Fibroblast of the aortic adventitia (primary cell): ENCODE measurements around the gene KLK7. TPM values are rescaled to one million over a fixed set of nuclear protein-coding genes. Genes with fewer than 3 reads are reported as not detected.
"Not testable (repeated sequence)": the region's sequence is repeated elsewhere in the genome, so short reads cannot be mapped to it uniquely, and the experiment has no call there.

Source experiments
- DNase-seq: peaks from one replicate; pipeline ENCODE4 v3.0.0-alpha.2; 2010; ENCODE audit warnings: low read depth
- H3K4me3 ChIP-seq: 2 replicates; pipeline ENCODE4 v1.5.1; 2011; ENCODE audit warnings: low read depth, mild to moderate bottlenecking, control low read depth, low read length, moderate library complexity
- CTCF ChIP-seq: IDR thresholded peaks from 2 replicates; pipeline ENCODE4 v1.5.1; 2011; ENCODE audit warnings: mild to moderate bottlenecking, low read length, control low read depth, inconsistent platforms; ENCODE audit not compliant: insufficient read depth
- total RNA-seq: library from RNA; depleted of rRNA; stranded (reverse); fragments of >200 nt; gene quantifications from 2 replicates; pipeline ENCODE4 v1.2.3, GENCODE V29; 2012; ENCODE audit warnings: low replicate concordance

KLK7 gene
- total RNA-seq, 1 donor: 0.18 TPM

GRCh38 chr19:50998686-50999085 is 15.0 kb upstream of the KLK7 start:
- no peak for DNase-seq
- no peak for TF ChIP-seq CTCF
- no peak overlapping the region for H3K4me3 ChIP-seq

- no peak overlapping the region for H3K4me3 ChIP-seq
- no peak for DNase-seq
- TF ChIP-seq CTCF: no peak
These were observed 14.3 kb upstream of the KLK7 start for GRCh38 chr19:50998061-50998460.

- DNase-seq: no peak
- TF ChIP-seq CTCF: no peak
- H3K4me3 ChIP-seq: no peak overlapping the region
These were observed 10.4 kb upstream of the KLK7 start for GRCh38 chr19:50994129-50994528.

GRCh38 chr19:50992666-50993035 is 8.9 kb upstream of the KLK7 start:
- no peak for DNase-seq
- no peak overlapping the region for H3K4me3 ChIP-seq
- no peak for TF ChIP-seq CTCF

GRCh38 chr19:50984416-50984815 is 699 bp upstream of the KLK7 start:
- not testable (repeated sequence) for DNase-seq, H3K4me3 ChIP-seq

GRCh38 chr19:50982186-50982585 is 1.5 kb downstream of the KLK7 start:
- no peak overlapping the region for H3K4me3 ChIP-seq
- no peak for TF ChIP-seq CTCF
- no peak for DNase-seq

GRCh38 chr19:50981587-50982146 is 2.0 kb downstream of the KLK7 start:
- no peak for DNase-seq
- no peak overlapping the region for H3K4me3 ChIP-seq
- TF ChIP-seq CTCF: no peak
